AML-193 (cell line): Measurements from ENCODE around the gene MEAK7.

Experiments
- DNase-seq, 2 experiments: peaks; one replicate each; lab custom pipeline; 2025; lab: John Stamatoyannopoulos, UW

The MEAK7 gene

GRCh38 chr16:84511831-84512230, 7.4 kb upstream of the MEAK7 start:
- no peak for DNase-seq

- peak; percentile 73 to 84 for DNase-seq
These were observed 6.8 kb upstream of the MEAK7 start for GRCh38 chr16:84511180-84511800.

DNA sequence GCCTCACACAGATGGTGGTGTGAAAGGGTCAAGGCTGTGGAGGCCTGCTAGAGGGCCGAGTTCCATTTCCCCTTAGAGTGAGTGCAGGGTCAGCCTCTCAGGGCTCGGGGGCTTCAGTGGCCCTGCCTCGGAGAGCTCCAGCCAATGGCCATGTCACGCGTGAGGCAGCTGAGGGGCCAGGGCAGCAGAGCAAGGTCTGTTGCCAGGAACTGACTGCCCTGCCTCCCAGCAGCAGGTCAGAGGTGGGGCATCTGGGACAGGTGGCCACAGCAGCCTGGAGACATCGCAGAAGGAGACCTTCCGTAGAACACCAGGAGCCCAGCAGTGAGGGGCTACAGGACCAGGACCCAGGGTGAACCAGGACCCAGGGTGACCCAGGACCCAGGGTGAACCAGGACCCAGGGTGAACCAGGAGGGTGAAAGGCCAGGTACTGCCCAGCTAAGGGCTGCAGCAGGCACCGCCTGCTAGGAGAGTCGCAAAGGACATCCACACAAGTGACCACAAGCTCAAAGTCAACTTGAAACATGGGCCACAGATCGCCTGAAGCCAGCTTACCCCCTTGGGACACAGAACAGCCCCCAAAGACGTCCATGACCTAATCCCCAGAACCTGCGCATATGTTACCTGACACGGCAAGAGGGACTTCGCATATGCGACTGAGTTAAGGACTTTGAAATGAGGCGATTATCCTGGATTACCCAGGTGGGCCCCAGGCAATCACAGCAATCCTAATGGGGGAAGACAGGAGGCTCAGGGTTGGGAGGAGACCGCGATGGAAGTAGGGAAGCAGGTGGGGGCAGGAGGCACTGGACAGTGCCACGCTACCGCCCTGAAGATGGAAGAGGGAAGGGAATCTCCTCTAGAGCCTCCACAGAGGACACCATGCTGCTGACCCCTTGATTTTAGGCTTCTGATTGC, 4.8 kb upstream of the MEAK7 start:
- DNase-seq = no peak

DNA sequence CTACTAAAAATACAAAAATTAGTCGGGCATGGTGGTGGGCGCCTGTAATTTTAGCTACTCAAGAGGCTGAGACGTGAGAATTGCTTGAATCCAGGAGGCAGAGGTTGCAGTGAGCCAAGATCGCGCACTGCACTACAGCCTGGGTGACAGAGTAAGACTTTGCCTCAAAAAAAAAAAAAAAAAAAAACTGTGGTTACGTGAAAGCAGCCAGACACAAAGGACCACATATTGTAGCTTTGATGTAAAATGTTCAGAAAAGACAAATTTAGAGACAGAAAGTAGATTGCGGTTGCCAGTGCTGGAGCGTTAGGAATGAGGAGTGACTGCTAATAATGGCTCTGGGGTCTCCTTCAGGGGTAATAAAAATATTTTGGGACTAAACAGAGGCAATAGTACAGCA, 4.0 kb upstream of the MEAK7 start:
- DNase-seq = no peak

- no peak for DNase-seq
These were observed 2.8 kb upstream of the MEAK7 start for GRCh38 chr16:84507011-84507982.

DNA sequence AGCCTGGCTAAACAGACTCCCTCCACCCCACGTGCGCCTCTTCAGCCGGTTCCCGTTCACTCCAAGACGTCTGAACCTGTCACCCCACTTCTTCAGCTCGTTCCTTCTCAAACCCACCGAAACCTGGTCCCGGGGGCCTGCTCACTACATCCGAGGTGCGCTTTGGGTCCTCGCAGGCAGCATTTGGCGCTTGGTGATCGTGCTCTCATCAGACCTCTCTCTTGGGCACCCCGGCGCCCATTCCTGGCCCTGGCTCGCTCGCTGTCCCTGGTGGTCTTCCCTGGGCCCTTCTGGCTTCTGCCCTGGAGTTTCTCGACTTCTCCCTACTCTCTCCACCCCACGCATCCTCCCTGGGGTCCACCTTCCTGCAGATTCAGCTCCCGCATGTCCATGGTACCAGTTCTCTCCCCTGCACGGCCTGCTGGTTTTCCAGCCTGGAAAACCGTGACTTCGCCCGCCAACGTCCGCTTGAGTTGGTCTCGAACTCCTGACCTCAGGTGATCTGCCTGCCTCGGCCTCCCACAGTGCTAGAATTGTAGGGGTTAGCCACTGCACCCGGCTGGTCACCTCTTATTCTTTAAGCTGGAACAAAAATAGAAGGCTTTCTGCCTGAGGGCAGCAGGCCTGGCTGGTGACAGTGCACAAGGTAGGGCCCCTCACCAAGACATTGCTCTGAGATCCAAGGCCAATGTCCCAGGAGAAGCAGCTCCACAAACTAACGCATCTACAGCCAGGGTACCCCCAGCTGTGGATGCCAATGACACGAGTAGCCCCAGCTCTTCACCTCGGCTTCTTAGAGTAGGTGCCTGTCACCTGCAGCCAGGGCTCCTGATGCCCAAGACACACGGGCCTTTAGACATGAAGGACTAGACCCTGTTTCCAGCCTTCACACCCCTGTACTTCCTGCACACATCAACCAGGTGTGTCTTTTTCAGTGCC, 1.1 kb upstream of the MEAK7 start:
- DNase-seq = no peak

DNA sequence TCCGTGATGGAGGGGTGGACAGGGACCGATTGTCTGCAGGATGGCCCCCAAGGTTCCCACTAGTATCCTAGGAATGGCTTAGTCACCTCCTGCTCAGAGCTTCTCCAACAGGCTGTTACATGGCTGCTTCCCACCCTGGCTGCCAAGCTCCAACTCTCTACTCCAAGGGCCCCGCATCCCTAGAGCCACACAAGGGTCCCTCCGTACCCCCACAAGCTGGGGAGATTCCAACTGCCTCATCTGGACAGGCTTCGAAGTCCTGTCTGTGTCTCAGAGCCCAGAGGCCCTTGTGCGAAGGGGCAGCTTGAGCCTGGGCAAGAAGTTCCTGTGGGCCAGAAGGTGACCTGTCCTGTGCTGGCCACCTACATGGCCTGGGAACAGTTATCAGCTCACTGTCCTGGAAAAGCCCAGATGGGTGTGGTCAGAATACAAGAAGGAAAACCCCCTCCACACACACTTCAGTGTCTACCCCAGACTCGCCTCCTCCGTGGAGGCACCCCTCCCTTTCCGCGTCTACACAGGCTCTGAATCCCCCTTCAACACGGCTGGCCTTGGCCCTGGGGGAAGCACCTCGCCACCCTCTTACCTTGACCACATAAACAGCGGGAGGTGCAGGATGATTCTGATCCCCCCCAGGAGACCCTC, 586 bp downstream of the MEAK7 start:
- no peak for DNase-seq

DNA sequence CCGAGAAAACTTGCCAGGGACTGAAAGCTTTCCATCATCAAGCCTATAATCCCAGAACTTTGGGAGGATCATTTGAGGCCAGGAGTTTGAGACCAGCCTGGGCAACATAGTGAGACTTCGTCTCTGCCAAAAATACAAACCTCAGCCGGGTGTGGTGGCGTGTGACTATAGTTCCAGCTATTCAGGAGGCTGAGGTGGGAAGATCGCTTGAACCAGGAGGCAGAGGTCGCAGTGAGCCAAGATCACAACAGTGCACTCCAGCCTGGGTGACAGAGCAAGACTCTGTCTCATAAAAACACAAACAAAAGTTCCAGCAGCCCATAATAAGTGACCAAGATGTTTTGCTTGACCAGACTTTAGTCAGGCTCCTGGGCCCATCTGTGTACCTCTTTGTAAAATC, 1.9 kb downstream of the MEAK7 start:
- no peak for DNase-seq

DNA sequence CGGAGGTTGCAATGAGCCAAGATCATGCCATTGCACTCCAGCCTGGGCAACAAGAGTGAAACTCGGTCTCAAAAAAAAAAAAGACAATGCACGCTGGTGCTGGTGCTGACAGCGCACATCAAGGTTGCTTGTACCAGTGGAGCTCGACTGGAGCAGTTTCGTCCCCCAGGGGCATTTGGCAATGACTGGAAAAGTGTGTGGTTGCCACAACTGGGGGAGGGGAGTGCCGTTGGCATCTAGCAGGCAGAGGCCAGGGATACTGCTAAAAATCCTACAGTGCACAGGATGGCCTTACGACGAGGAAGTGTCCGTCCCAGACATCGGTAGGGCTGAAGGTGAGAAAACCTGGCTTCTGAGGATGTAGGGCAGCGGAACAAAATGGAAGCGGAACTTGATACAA, 2.4 kb downstream of the MEAK7 start:
- no peak for DNase-seq

GRCh38 chr16:84501077-84501735, 3.3 kb downstream of the MEAK7 start:
- no peak for DNase-seq

- DNase-seq = no peak
These were observed 3.9 kb downstream of the MEAK7 start for GRCh38 chr16:84500531-84500930.

DNA sequence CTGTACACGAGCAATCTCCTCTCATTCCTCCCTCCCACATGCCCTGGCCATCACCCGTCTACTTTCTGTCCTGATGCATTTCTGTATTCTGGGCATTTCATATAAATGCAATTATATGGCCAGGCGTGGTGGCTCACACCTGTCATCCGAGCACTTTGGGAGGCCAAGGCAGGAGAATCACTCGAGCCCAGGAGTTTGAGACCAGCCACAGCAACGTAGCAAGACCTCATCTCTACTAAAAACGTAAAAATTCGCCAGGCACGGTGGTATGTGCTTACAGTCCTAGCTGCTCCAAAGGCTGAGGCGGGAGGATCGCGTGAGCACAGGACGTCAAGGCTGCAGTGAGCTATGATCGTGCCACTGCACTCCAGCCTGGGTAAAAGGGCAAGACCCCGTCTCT, 4.8 kb downstream of the MEAK7 start:
- no peak for DNase-seq

DNA sequence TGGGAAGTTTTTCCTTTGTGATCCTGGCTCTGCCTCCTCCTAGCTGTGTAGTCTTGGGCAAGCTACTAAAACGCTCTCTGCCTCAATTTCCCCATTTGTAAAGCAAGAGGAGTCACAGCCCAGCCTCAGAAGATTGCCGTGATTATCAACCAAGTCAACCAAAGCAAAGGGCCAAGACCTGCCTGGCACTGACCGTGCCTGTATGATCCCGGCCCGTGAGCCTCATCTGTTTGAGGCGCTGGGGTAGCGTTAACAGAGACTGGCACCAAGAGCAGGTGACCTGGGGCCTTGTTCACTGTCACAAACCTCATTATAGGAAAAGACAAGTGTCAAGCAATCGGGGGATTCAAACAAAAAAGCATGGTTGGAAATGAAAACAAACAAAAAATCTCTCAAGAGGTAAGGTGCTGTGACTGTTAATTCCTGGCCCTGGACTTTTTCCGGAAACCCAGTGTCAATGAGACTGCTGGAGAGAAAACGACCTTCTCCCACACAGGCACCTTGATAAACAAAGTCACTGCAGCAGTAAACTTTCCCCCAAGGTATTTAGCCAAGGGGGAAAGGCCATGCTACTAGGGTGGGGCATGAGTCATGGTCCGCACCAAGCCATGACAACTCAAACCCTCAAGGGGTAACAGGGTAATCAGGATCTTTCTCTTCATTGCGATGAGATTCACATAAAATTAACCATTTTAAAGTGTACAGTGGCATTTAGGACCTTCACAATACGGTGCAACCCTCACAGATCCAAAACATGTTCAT, 5.4 kb downstream of the MEAK7 start:
- no peak for DNase-seq

- DNase-seq = no peak
These were observed 6.2 kb downstream of the MEAK7 start for GRCh38 chr16:84498223-84498610.

DNA sequence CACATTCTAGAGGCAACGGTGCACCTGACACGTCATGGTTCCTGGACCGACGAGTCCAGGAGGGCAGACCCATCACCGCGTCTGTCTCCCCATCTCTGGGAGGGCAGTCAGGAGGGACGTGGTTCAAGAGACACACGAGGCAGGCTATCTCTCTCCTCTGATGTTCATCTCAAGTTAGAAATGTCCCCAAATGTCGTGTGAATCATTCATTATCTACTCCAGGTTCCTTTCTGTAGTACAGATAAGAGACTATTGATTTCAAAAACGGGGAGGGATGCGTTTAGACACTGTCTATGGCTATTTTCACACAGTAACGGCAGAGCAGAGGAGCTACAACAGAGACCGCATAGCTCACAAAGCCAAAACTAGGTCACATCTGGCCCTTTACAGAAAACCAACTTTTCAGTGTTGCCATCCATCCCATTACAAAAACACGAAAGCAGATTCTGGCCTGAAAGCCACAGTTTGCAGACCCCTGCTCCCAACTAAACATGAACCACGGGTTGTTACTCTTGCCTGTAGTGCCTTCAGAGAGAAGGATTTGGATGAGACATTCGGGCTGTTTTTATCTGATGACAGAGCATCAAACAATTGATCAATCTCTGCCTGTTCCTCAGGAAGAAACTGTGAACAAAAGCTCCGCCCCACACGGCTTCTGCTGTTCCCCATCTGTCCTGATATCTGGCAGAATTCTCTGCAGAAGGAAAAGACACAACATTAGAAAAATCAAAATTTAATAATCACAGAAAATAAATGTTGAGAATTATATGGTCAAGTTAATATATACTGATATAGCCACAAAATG, 6.8 kb downstream of the MEAK7 start:
- no peak for DNase-seq

- no peak for DNase-seq
These were observed 7.5 kb downstream of the MEAK7 start for GRCh38 chr16:84496991-84497390.

DNA sequence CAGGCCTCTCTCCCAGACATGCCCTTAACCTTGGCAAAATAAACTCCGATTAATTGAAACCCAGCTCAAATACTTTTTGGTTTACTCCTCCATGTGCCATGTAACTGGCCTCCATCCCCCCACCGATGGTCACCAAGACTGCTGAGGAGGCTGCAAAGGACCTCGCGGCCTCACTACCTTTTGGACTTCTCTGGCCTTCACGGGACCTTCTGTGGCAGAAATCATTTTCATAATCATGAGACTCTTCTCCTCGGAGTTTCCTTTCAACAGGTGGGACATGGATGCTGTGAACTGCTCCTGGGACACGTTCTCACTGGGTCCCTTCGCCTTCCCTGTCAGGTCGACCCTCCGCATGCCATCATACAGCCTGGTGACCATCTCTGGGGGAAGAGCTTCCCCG, 9.0 kb downstream of the MEAK7 start:
- no peak for DNase-seq

DNA sequence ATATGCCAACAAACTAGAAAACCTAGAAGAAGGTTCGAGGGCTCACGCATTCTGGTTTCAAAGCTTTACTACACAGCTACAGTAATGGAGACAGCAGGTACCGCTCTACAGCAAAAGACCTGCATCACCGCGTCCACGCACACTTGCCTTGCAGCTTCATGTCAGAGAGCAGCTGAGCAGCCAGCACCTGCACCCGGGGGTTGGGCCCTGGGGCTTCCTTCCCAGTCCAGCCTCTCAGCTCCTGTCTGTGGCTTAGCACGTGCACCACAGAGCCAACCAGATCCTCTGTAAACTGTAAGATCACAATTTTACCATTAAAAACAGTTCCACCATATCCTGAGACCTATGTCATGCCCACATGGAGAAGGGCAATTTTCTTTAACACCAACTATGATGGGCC, 15.3 kb downstream of the MEAK7 start:
- DNase-seq = no peak

DNA sequence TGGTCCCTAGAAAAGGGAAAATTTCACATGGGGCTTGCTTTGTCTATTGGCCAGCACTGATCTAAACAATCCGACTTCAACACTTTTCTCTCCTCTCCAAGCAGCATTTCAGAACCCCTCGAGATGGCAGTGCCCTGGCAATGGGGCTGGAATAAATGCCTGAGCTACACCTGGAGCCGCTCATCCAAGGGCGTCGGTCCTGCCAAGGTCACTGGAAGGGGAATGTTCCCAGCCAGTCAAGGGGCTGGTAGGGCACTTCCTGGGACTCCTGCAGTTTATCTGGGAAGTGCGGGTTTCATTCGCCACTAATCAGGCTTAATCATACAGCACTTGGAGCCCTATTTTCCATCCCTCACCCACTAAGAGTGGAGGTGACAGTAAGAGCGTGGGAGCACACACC, 17.1 kb downstream of the MEAK7 start:
- no peak for DNase-seq
